H9 (cell line): ENCODE data around the gene SPRY4. TPM values are rescaled to one million over a fixed set of nuclear protein-coding genes. Genes with fewer than 3 reads are reported as not detected.

Source experiments
- DNase-seq: peaks from one replicate; pipeline ENCODE4 v3.0.0-alpha.2; 2017
- H2AFZ ChIP-seq: one replicate; pipeline ENCODE4 v1.6.1; 2013; ENCODE audit warnings: mild to moderate bottlenecking, low read length, control low read depth, moderate library complexity
- H2AK5ac ChIP-seq: 2 replicates; pipeline ENCODE4 v1.6.1; 2013; ENCODE audit warnings: low read length, control low read depth, mixed read lengths; ENCODE audit not compliant: insufficient read length
- H2BK120ac ChIP-seq: one replicate; pipeline ENCODE4 v1.6.1; 2013; ENCODE audit warnings: low read depth, mild to moderate bottlenecking, low read length, control low read depth, inconsistent platforms; ENCODE audit not compliant: poor library complexity, severe bottlenecking
- H2BK12ac ChIP-seq: 2 replicates; pipeline ENCODE4 v1.6.1; 2013; ENCODE audit warnings: low read length, control low read depth, mixed read lengths, low read depth; ENCODE audit not compliant: insufficient read length
- H2BK15ac ChIP-seq: 2 replicates; pipeline ENCODE4 v1.6.1; 2013; ENCODE audit warnings: low read depth, low read length, control low read depth
- H2BK20ac ChIP-seq: one replicate; pipeline ENCODE4 v1.6.1; 2013; ENCODE audit warnings: low read depth, mild to moderate bottlenecking, low read length, control low read depth, inconsistent platforms; ENCODE audit not compliant: poor library complexity, severe bottlenecking
- H2BK5ac ChIP-seq: 2 replicates; pipeline ENCODE4 v1.6.1; 2013; ENCODE audit warnings: low read length, control low read depth, mixed read lengths; ENCODE audit not compliant: insufficient read length
- H3K14ac ChIP-seq: 2 replicates; pipeline ENCODE4 v1.6.1; 2013; ENCODE audit warnings: low read length, control low read depth; ENCODE audit not compliant: insufficient read depth
- H3K18ac ChIP-seq: 2 replicates; pipeline ENCODE4 v1.6.1; 2013; ENCODE audit warnings: low read depth, mild to moderate bottlenecking, mixed read lengths, low read length, control low read depth; ENCODE audit not compliant: insufficient read length
- H3K23ac ChIP-seq: 2 replicates; pipeline ENCODE4 v1.6.1; 2013; ENCODE audit warnings: low read length, control low read depth, mixed read lengths, low read depth; ENCODE audit not compliant: insufficient read length
- H3K23me2 ChIP-seq: 2 replicates; pipeline ENCODE4 v1.6.1; 2013; ENCODE audit warnings: low read depth, mild to moderate bottlenecking, mixed read lengths, low read length, control low read depth; ENCODE audit not compliant: insufficient read length, poor library complexity, severe bottlenecking
- H3K27ac ChIP-seq: 2 replicates; pipeline ENCODE4 v1.5.1; 2013; ENCODE audit warnings: low read length, control low read depth, mixed read lengths, low read depth; ENCODE audit not compliant: insufficient read length
- H3K27me3 ChIP-seq: 2 replicates; pipeline ENCODE4 v1.6.1; 2013; ENCODE audit warnings: low read length, control low read depth, inconsistent platforms; ENCODE audit not compliant: insufficient read depth
- H3K4ac ChIP-seq: 2 replicates; pipeline ENCODE4 v1.6.1; 2013; ENCODE audit warnings: low read depth, mild to moderate bottlenecking, control low read depth, inconsistent platforms, low read length, moderate library complexity
- H3K4me1 ChIP-seq: 2 replicates; pipeline ENCODE4 v1.6.1; 2013; ENCODE audit warnings: low read length, control low read depth, inconsistent platforms; ENCODE audit not compliant: insufficient read depth
- H3K4me2 ChIP-seq: 2 replicates; pipeline ENCODE4 v1.6.1; 2013; ENCODE audit warnings: low read length, control low read depth, mixed read lengths; ENCODE audit not compliant: insufficient read length, insufficient read depth
- H3K56ac ChIP-seq: 2 replicates; pipeline ENCODE4 v1.6.1; 2013; ENCODE audit warnings: low read depth, mild to moderate bottlenecking, mixed read lengths, low read length, control low read depth; ENCODE audit not compliant: insufficient read length
- H3K79me1 ChIP-seq: 2 replicates; pipeline ENCODE4 v1.6.1; 2013; ENCODE audit warnings: low read depth, mild to moderate bottlenecking, moderate library complexity, low read length, control low read depth, inconsistent platforms; ENCODE audit not compliant: insufficient read depth, poor library complexity, severe bottlenecking
- H3K79me2 ChIP-seq: 2 replicates; pipeline ENCODE4 v1.6.1; 2013; ENCODE audit warnings: low read length, control low read depth, inconsistent platforms; ENCODE audit not compliant: insufficient read depth
- H3K9ac ChIP-seq: 2 replicates; pipeline ENCODE4 v1.6.1; 2013; ENCODE audit warnings: low read length, control low read depth, mixed read lengths; ENCODE audit not compliant: insufficient read length; ENCODE audit errors: extremely low read depth
- H3K9me3 ChIP-seq: one replicate; pipeline ENCODE4 v1.6.1; 2013; ENCODE audit warnings: low read depth, low read length, inconsistent platforms; ENCODE audit not compliant: control insufficient read depth
- H3T11ph ChIP-seq: one replicate; pipeline ENCODE4 v1.6.1; 2013; ENCODE audit warnings: mild to moderate bottlenecking, low read length, control low read depth, inconsistent platforms
- H4K20me1 ChIP-seq: one replicate; pipeline ENCODE4 v1.6.1; 2013; ENCODE audit not compliant: control insufficient read depth, insufficient read length, insufficient read depth
- H4K5ac ChIP-seq: 2 replicates; pipeline ENCODE4 v1.6.1; 2013; ENCODE audit warnings: low read depth, mild to moderate bottlenecking, mixed read lengths, low read length, control low read depth; ENCODE audit not compliant: insufficient read length
- H4K8ac ChIP-seq: replicated peaks from 2 replicates; pipeline ENCODE4 v1.6.1; 2013; ENCODE audit warnings: low read length, control low read depth, mixed read lengths, low read depth; ENCODE audit not compliant: insufficient read length
- H4K91ac ChIP-seq: 2 replicates; pipeline ENCODE4 v1.6.1; 2013; ENCODE audit warnings: low read depth, mild to moderate bottlenecking, moderate library complexity, mixed read lengths, low read length, control low read depth; ENCODE audit not compliant: insufficient read length
- H3K27ac Mint-ChIP-seq, 3 experiments: 2 replicates in 2 of 3; 3 replicates in 1 of 3; pipeline ENCODE4 v1.8.0; 2020 to 2021; ENCODE audit warnings: mixed read lengths in 3 of 3, mild to moderate bottlenecking in 1 of 3, moderate library complexity in 1 of 3
- H3K27me3 Mint-ChIP-seq: 2 replicates; pipeline ENCODE4 v1.8.0; 2021; ENCODE audit warnings: low read depth, mild to moderate bottlenecking, moderate library complexity, mixed read lengths
- H3K36me3 Mint-ChIP-seq, 3 experiments: 2 replicates in 2 of 3; 3 replicates in 1 of 3; pipeline ENCODE4 v1.8.0; 2020 to 2021; ENCODE audit warnings: low read depth in 3 of 3, mixed read lengths in 3 of 3; ENCODE audit not compliant: insufficient read depth in 1 of 3
- H3K4me1 Mint-ChIP-seq, 2 experiments: 2 replicates each; pipeline ENCODE4 v1.8.0; 2020; ENCODE audit warnings: mixed read lengths in 2 of 2
- H3K4me3 Mint-ChIP-seq, 2 experiments: 2 replicates in 1 of 2; 3 replicates in 1 of 2; pipeline ENCODE4 v1.8.0; 2020 to 2021; ENCODE audit warnings: mild to moderate bottlenecking in 2 of 2, mixed read lengths in 2 of 2, moderate library complexity in 1 of 2
- H3K9me3 Mint-ChIP-seq, 2 experiments: 2 replicates in 1 of 2; 3 replicates in 1 of 2; pipeline ENCODE4 v1.8.0; 2020; ENCODE audit warnings: mild to moderate bottlenecking in 2 of 2, mixed read lengths in 2 of 2, moderate library complexity in 1 of 2
- WGBS: extraction: QIAGEN DNeasy Blood & Tissue Kit; methylation state at CpG from one replicate; pipeline ENCODE4 v1.1.7; 2013; ENCODE audit warnings: missing lambda C conversion rate, low lambda C conversion rate, mixed read lengths; ENCODE audit not compliant: insufficient read length; ENCODE audit errors: extremely low coverage; 5-methylcytosine and 5-hydroxymethylcytosine counted together
- total RNA-seq: library from RNA; stranded (reverse); gene quantifications from 2 replicates; pipeline ENCODE4 v1.2.1, GENCODE V29; 2021
- TF ChIP-seq, protein P1 (sequence below): fragments of 200-600 bp; sonication (generic); conservative IDR thresholded peaks from 3 replicates; pipeline ENCODE4 v1.8.0; 2021; ENCODE audit warnings: antibody characterized with exemption, mild to moderate bottlenecking

The SPRY4 gene
- total RNA-seq, 1 experiment from 2014 or later: 92.4 TPM

DNA sequence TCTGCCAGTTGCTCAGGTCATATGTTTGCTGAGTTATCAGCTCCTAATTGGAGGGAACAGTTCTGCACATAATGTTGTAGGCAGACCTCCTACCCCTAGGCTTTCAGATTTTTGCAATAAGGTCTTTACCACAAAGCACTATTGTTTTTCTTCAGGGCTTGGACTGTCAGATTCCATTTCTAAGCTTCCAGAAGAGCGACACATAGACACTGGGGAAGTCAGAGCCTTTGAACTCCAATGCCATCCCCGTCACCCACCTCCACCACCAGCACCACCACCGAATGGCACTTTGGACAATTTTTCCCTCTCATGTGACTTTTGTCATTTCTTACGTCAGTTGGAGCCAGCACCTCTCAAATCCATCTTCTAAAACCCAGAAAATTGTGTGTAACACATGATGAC lies 28.3 kb upstream of the SPRY4 start:
- no peak overlapping the region for H3K4me3 Mint-ChIP-seq
- Histone ChIP-seq H4K8ac (no peak overlapping the region), H3K27ac (no peak overlapping the region), H2BK15ac (no peak overlapping the region; the same call in 1 of the 2 replicates), H3K14ac (no peak overlapping the region), H2AFZ (no peak overlapping the region), H3K56ac (no peak overlapping the region), H3K4me1 (peaks cover 6% of the 10 kb centered on the region), H3K79me2 (no peaks in the 10 kb centered on the region), H4K5ac (no peak overlapping the region), H2BK12ac (no peak overlapping the region), H2AK5ac (no peak overlapping the region), H4K91ac (no peak overlapping the region), H3K4ac (no peak overlapping the region), H3K18ac (no peak overlapping the region), H3K27me3 (no peaks in the 10 kb centered on the region), H3K9me3 (no peaks in the 10 kb centered on the region), H2BK5ac (no peak overlapping the region), H2BK120ac (no peak overlapping the region), H3K23me2 (peaks cover 5% of the 10 kb centered on the region), H3K4me2 (no peak overlapping the region), H2BK20ac (no peak overlapping the region), H3K23ac (no peak overlapping the region), H3K79me1 (no peaks in the 10 kb centered on the region), H3T11ph (no peak overlapping the region), H3K9ac (no peak overlapping the region), H4K20me1 (no peaks in the 10 kb centered on the region)
- no peak overlapping the region for H3K27ac Mint-ChIP-seq
- TF ChIP-seq, protein P1, sequence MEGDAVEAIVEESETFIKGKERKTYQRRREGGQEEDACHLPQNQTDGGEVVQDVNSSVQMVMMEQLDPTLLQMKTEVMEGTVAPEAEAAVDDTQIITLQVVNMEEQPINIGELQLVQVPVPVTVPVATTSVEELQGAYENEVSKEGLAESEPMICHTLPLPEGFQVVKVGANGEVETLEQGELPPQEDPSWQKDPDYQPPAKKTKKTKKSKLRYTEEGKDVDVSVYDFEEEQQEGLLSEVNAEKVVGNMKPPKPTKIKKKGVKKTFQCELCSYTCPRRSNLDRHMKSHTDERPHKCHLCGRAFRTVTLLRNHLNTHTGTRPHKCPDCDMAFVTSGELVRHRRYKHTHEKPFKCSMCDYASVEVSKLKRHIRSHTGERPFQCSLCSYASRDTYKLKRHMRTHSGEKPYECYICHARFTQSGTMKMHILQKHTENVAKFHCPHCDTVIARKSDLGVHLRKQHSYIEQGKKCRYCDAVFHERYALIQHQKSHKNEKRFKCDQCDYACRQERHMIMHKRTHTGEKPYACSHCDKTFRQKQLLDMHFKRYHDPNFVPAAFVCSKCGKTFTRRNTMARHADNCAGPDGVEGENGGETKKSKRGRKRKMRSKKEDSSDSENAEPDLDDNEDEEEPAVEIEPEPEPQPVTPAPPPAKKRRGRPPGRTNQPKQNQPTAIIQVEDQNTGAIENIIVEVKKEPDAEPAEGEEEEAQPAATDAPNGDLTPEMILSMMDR: no peak
- peaks cover 0 to 11% (median 9%) of the 10 kb centered on the region in 3 experiments; a peak in 4 of 7 replicates for H3K36me3 Mint-ChIP-seq
- peaks cover 0 to 5% of the 10 kb centered on the region in 2 experiments; a peak in 2 of 5 replicates for H3K9me3 Mint-ChIP-seq
- WGBS: no CpG with 5 or more reads among the region's 4 CpGs
- no peak for DNase-seq
- peaks cover 5% of the 10 kb centered on the region for H3K27me3 Mint-ChIP-seq
- peaks cover 13 to 20% of the 10 kb centered on the region in 2 experiments for H3K4me1 Mint-ChIP-seq
